ENCODE measurements around the gene CSNK1D. TPM values are rescaled to one million over a fixed set of nuclear protein-coding genes. Genes with fewer than 3 reads are reported as not detected.

Gene CSNK1D
- total and polyA plus RNA-seq, 2 experiments from 2014 or later, result 35.1 to 102 TPM

GRCh38 chr17:82280537-82280936 is 7.0 kb upstream of the CSNK1D start:
- in situ Hi-C loops (cut with MboI), result no loop called here
- Histone ChIP-seq H3K36me3 (ENCODE audit: low read depth) (no peaks in the 10 kb centered on the region), H3K9me3 (ENCODE audit: low read depth) (no peaks in the 10 kb centered on the region), H3K4me3 (no peak overlapping the region), H3K9ac (no peak overlapping the region), H3K4me2 (ENCODE audit: unreplicated experiment) (no peak overlapping the region), H3K9me2 (ENCODE audit: insufficient read depth) (no peaks in the 10 kb centered on the region), H3K4me1 (ENCODE audit: insufficient read depth) (peaks cover 17% of the 10 kb centered on the region), H3K27me3 (replicated peaks; ENCODE audit: insufficient read depth) (no peaks in the 10 kb centered on the region), H3K27ac (no peak overlapping the region), H2AFZ (no peak overlapping the region), H3K79me2 (ENCODE audit: insufficient read depth) (no peaks in the 10 kb centered on the region), H3F3A (ENCODE audit: insufficient read depth) (no peaks in the 10 kb centered on the region), H4K20me1 (ENCODE audit: insufficient read depth) (no peaks in the 10 kb centered on the region)
- TF ChIP-seq EZH2 (IDR thresholded peaks at IDR 0.05; ENCODE audit: insufficient read depth, poor library complexity, severe bottlenecking), result no peak
- no peak for TF ChIP-seq EZH2phosphoT487 (IDR thresholded peaks at IDR 0.05; ENCODE audit: insufficient read depth, low read depth)
- WGBS, 2 experiments (ENCODE audit: low coverage in 1 of 2, low lambda C conversion rate in 2 of 2, missing lambda C conversion rate in 2 of 2), result 94 to 95% methylated on average over 8 of the region's 8 CpGs
- no peak for DNase-seq

- Histone ChIP-seq H4K20me1 (ENCODE audit: insufficient read depth) (no peaks in the 10 kb centered on the region), H3K4me1 (ENCODE audit: insufficient read depth) (peaks cover 17% of the 10 kb centered on the region), H3K27ac (no peak overlapping the region), H3K4me3 (no peak overlapping the region), H3K9me2 (ENCODE audit: insufficient read depth) (no peaks in the 10 kb centered on the region), H3K27me3 (replicated peaks; ENCODE audit: insufficient read depth) (no peaks in the 10 kb centered on the region), H3F3A (ENCODE audit: insufficient read depth) (no peaks in the 10 kb centered on the region), H2AFZ (no peak overlapping the region), H3K36me3 (ENCODE audit: low read depth) (no peaks in the 10 kb centered on the region), H3K4me2 (ENCODE audit: unreplicated experiment) (no peak overlapping the region), H3K79me2 (ENCODE audit: insufficient read depth) (no peaks in the 10 kb centered on the region), H3K9me3 (ENCODE audit: low read depth) (no peaks in the 10 kb centered on the region), H3K9ac (no peak overlapping the region)
- DNase-seq, result no peak
- no peak for TF ChIP-seq EZH2phosphoT487 (IDR thresholded peaks at IDR 0.05; ENCODE audit: insufficient read depth, low read depth)
- TF ChIP-seq EZH2 (IDR thresholded peaks at IDR 0.05; ENCODE audit: insufficient read depth, poor library complexity, severe bottlenecking), result no peak
- in situ Hi-C loops (cut with MboI), result no loop called here
- WGBS, 2 experiments (ENCODE audit: low coverage in 1 of 2, low lambda C conversion rate in 2 of 2, missing lambda C conversion rate in 2 of 2), result 85 to 88% methylated on average over 16 of the region's 16 CpGs
Observed at GRCh38 chr17:82278786-82279391, 5.4 kb upstream of the CSNK1D start.

- Histone ChIP-seq H3K79me2 (ENCODE audit: insufficient read depth) (no peaks in the 10 kb centered on the region), H3K27ac (no peak overlapping the region), H3K9me3 (ENCODE audit: low read depth) (no peaks in the 10 kb centered on the region), H3K36me3 (ENCODE audit: low read depth) (no peaks in the 10 kb centered on the region), H2AFZ (no peak overlapping the region), H3K27me3 (replicated peaks; ENCODE audit: insufficient read depth) (no peaks in the 10 kb centered on the region), H3F3A (ENCODE audit: insufficient read depth) (no peaks in the 10 kb centered on the region), H3K9me2 (ENCODE audit: insufficient read depth) (no peaks in the 10 kb centered on the region), H3K4me2 (ENCODE audit: unreplicated experiment) (no peak overlapping the region), H3K4me1 (ENCODE audit: insufficient read depth) (peaks cover 12% of the 10 kb centered on the region), H3K9ac (no peak overlapping the region), H4K20me1 (ENCODE audit: insufficient read depth) (no peaks in the 10 kb centered on the region), H3K4me3 (no peak overlapping the region)
- 84 to 85% methylated on average over 9 of the region's 9 CpGs for WGBS, 2 experiments (ENCODE audit: low coverage in 1 of 2, low lambda C conversion rate in 2 of 2, missing lambda C conversion rate in 2 of 2)
- no peak for TF ChIP-seq EZH2 (IDR thresholded peaks at IDR 0.05; ENCODE audit: insufficient read depth, poor library complexity, severe bottlenecking)
- TF ChIP-seq EZH2phosphoT487 (IDR thresholded peaks at IDR 0.05; ENCODE audit: insufficient read depth, low read depth), result no peak
- no peak for DNase-seq
- in situ Hi-C loops (cut with MboI), result no loop called here
Observed at GRCh38 chr17:82278308-82278707, 4.8 kb upstream of the CSNK1D start.

GRCh38 chr17:82277851-82278250 is 4.4 kb upstream of the CSNK1D start:
- Histone ChIP-seq H4K20me1 (ENCODE audit: insufficient read depth) (no peaks in the 10 kb centered on the region), H3F3A (ENCODE audit: insufficient read depth) (no peaks in the 10 kb centered on the region), H3K27ac (no peak overlapping the region), H3K4me1 (ENCODE audit: insufficient read depth) (peaks cover 9% of the 10 kb centered on the region), H3K4me2 (ENCODE audit: unreplicated experiment) (no peak overlapping the region), H3K79me2 (ENCODE audit: insufficient read depth) (peaks cover 3% of the 10 kb centered on the region; the same call in 1 of the 2 replicates), H3K9me2 (ENCODE audit: insufficient read depth) (no peaks in the 10 kb centered on the region), H2AFZ (no peak overlapping the region), H3K4me3 (no peak overlapping the region), H3K36me3 (ENCODE audit: low read depth) (no peaks in the 10 kb centered on the region), H3K27me3 (replicated peaks; ENCODE audit: insufficient read depth) (no peaks in the 10 kb centered on the region), H3K9me3 (ENCODE audit: low read depth) (no peaks in the 10 kb centered on the region), H3K9ac (no peak overlapping the region)
- TF ChIP-seq EZH2phosphoT487 (IDR thresholded peaks at IDR 0.05; ENCODE audit: insufficient read depth, low read depth) (no peak), EZH2 (IDR thresholded peaks at IDR 0.05; ENCODE audit: insufficient read depth, poor library complexity, severe bottlenecking) (no peak)
- DNase-seq, result no peak
- 66 to 70% methylated on average over 12 of the region's 12 CpGs for WGBS, 2 experiments (ENCODE audit: low coverage in 1 of 2, low lambda C conversion rate in 2 of 2, missing lambda C conversion rate in 2 of 2)
- in situ Hi-C loops (cut with MboI), result no loop called here

Measured in GM23248 (cell line).